GM18519 (cell line): ENCODE measurements around the gene ID2.

Experiments
- ATAC-seq: cut with Tn5 transposase; IDR thresholded peaks from one replicate; pipeline ENCODE4 v1.9.1; 2021; ENCODE audit warnings: mild to moderate bottlenecking, moderate library complexity; ENCODE audit not compliant: unreplicated experiment, low FRiP score

Gene ID2

DNA sequence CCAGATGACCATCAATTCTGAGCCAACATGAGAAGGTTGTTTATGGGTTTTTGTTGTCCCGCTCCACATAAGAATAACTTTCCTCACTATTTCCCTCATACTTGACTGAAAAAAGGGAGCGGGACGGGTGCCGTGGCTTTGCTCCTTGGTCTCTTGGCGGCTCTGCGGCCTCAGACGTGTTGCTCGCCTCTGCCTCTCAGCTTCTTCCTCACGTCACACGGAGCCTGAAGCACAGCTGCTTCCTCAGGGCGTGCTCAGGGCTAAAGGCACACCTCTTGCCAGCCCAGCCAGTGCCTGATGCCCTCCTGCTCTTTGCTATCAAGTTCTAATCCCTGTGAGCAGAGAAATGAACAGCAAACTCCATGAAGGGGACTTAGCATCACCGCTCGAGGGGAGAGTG is 17.9 kb upstream of the ID2 start:
- ATAC-seq = no peak

GRCh38 chr2:8666581-8666980 is 15.3 kb upstream of the ID2 start:
- no peak for ATAC-seq

DNA sequence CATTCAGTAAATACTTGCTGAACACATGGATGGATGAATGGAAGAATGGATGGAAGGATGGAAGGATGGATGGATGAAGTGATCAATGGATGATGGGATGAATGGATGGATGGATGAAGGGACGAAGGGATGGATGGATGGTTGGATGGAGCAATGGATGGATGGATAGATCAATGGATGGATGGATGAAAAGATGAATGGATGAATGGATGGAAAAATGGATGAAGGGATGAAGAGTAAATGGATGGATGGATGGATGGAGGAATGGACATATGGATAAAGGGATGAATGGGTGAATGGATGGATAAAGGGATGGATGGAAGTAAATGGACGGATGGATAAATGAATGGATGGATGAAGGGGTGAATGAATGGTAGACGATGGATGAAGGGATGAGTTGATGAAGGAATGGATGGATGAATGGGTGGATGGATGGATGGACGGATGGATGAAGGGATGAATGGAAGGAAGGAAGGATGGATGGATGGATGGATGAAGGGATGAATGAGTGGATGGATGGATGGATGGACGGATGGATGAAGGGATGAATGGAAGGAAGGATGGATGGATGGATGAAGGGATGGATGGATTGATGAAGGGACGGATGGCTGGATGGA is 13.9 kb upstream of the ID2 start:
- ATAC-seq = no peak

DNA sequence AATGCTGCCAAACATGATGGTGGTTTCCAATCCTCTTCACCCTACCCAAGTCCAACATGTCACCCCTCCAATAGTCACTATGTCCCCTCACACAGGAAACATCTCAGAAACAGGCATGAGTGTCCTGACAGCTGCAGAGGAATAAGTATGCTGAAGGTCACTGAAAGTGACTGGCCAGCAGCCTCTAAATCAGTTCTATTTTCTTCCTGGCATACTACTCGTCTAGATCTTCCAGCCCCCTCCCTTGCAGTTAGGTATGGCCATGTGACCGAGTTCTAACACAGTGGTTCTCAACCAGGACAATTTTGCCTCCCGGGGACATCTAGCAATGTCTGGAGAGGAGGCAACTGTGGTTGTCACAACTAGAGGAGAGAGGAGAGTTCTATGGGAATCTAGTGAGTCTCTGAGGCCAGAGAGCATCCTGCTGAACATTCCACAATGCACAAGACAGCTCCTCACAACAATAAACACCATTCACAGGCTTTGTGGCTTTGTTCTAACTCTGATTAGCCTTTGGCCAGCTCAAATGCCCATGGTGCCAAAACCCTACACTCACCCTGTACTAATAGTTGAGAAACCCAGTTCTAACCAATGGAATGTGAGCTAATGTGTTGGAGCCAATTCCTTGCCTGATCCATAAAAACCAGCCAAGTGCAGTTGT is 12.6 kb upstream of the ID2 start:
- ATAC-seq = no peak

DNA sequence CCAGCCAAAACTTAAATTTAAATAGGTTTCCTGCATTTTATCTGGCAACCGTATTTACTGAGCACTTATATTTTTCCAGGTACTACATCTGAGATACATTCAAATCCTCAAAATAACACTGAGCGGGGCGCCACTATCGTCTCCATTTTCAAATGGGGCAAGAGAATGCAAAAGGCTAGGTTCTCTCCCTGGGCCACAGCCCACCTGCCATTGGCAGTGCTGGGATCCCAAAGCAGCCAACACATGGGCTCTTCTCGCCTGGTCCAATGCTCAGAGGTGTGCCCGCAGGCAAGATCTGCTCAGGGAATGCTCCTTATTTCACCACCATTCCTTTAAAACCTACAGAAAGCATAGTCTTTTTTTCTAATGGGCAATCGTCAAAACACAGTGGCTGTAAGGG is 11.3 kb upstream of the ID2 start:
- no peak for ATAC-seq

- no peak for ATAC-seq
Observed at GRCh38 chr2:8671176-8671575, 10.7 kb upstream of the ID2 start.

DNA sequence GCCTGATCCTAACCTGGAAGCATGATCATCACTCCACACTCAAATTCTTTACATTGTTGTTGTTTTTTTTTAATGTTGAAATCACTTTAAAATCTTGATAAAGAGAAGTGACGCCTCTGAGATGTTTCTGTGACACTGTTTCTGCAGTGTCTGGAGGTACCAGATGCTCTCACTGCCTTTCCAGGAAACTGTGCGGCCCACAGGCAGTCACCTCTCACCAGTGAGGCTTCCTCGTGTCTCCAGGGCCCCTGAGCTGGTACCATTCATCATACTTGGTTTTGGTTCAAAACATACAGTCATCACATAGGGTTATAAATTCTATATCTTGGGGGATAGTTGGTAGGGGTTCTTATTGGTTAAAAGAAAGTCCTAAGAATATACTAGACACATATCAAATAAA is 10.1 kb upstream of the ID2 start:
- ATAC-seq = no peak

- no peak for ATAC-seq
Observed at GRCh38 chr2:8672940-8673339, 8.9 kb upstream of the ID2 start.

DNA sequence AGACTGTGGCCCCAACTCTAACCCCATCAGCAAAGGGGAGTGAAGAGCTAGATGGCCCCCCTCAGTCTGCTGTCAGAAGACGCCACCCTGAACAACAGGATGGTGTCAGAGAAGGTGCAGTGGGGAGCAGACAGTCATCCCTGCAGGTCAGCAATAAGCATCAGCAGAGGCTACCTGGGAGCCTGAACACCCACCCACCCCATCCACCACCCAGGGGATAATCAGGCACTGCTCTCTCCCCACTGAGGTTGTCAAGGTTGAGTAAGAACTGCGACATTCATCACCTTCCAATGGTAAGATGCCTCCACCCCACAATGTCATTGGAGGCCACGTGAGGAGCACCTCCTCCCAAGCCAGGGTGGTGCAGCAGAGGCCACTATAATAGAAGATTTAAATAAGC is 8.5 kb upstream of the ID2 start:
- ATAC-seq = no peak

DNA sequence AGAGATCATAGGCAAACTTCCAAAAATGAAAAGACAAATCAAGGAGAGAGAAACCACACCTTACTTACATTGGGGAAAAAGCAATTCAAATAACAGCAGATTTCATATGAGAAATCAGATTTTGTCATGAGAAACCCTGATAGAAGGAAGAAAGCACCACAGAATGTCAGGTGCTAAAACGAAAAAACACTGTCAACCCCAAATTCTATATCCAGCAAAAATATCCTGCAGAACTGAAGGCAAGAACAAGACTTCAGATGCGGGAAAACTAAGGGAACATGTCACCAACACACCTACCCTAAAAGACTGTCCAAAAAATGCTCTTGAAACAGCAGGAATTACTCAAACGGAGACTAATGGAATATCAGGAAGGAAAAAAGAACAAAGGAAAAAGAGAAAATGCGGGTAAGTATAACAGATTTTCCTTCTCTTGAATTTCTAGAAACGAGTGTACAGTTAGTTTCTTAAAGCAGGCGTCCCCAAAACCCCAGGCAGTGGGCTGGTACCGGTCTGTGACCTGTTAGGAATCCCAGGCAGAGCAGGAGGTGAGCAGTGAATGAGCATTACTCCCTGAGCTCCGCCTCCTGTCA is 7.3 kb upstream of the ID2 start:
- ATAC-seq = no peak

GRCh38 chr2:8675543-8675942 is 6.3 kb upstream of the ID2 start:
- no peak for ATAC-seq

- no peak for ATAC-seq
Observed at GRCh38 chr2:8676191-8676920, 5.5 kb upstream of the ID2 start.

GRCh38 chr2:8676921-8677645 is 4.8 kb upstream of the ID2 start:
- no peak for ATAC-seq

DNA sequence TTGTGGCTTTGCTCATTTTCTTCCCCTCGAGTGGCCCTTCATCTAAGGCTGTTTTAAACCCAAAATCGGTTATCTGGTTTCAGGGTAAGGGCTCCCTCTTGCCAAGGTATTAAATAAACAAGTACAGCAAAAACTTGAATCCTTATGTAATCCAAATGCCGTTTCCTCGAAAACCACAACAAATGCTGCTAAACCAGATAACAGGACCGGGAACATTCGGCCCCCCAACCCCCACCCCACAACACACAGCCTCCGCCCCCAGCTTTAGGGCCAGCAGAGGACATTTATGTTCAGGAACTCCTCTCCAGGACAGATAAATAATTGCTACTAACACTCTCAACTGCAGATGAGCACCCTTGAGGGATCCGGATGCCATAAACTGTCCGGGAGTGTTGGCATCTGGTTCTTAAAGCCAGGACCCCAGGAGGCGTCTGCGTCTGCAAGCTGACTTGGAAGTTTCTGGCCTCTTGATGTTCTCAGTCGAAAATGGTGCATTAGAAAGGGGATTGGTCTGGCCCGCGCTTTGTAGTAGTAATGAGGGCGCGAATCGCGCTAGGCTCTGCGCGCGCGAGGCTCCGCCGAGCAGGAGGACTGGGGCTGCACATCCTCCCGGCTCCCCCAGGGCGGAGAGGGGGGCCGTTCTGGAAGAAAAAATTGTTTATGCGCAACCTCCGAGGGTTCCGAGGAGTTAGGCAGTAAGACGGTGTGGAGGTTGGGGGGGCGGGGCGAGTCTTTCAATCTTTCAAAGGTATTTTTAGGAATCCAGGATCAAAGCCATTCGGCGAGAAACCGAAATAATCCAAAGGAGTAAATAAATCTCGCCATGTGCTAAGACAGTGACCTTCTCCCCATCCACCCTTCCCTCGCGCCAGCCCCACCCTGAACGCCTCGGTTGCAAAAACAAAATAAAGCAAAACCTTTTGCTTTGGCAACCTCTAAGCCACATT is 3.9 kb upstream of the ID2 start:
- no peak for ATAC-seq

GRCh38 chr2:8678731-8679566 is 2.9 kb upstream of the ID2 start:
- ATAC-seq = peak; percentile 52

- ATAC-seq = no peak
Observed at GRCh38 chr2:8679567-8679826, 2.4 kb upstream of the ID2 start.

DNA sequence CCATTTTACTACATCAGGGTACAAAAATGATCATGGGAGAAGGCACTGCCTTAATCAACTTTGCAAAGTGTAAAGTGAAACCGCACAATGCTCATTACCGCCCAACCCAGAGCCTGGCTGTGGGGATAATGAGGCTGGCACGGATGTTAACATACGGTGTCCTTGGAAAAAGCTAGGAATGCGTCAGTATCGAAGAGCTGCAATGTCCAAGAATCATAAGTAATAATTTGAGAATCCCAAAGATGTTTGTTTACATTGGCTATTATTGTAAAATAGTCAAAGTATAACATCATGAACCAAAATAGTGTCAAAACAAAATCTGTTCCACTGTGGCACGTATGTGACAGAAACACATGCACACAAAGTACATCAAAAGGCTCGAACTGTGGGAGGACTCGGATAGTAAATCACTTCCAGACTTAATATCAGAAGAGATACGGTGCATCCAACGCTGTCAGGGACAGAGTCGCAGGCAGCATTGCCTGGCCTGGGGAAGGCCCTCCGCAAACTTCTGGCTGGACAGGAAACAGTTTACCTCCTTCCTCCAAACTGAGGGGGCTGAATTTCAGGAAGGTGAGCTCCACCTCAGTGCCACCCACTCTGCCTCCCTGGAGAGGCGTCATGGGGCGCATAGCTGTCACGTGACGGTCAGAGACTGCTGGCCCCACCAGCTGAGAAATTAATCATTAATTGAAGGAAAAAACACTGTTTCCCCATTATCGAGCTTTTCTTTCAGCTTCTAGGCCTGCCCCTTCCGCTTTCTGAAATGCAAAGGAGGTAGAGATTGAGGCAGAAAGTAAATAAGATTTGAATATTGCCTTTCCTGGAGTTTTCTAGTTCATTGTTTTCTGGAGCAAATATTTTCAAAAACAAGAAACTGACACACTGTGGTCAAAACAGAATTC is 1.8 kb upstream of the ID2 start:
- no peak for ATAC-seq
